ENCODE data around the gene PDZD4.

The PDZD4 gene

DNA sequence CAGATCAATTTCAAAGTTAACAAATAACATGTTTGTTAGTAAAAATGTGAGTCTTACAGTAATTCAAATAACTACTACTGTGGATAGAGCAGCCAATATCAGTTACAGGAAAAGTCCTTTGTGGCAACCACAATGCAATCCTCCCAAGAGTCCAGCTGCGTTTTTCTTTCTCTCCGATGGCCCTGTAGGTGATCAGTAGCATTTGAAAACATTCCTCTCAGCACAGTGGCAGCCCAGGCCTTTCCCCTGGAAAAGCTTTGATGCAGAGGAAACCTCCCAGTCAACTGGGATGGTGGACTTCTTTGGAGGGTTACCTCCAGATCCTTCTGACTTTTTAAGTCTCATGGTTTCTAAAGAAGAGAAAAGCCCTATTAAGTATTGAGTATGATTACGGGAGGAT, 18.0 kb upstream of the PDZD4 start:
- no peak overlapping the region for H3K4me3 ChIP-seq (ENCODE audit: low read length)
- no peak overlapping the region for H3K4me2 ChIP-seq (ENCODE audit: low read length)
- no peaks in the 10 kb centered on the region for H3K9me3 ChIP-seq (ENCODE audit: insufficient read depth, low read length)
- H3K4me1 ChIP-seq (ENCODE audit: low read length), result no peaks in the 10 kb centered on the region
- H3K27ac ChIP-seq (ENCODE audit: low read length), result no peak overlapping the region
- TF ChIP-seq EZH2phosphoT487 (IDR thresholded peaks at IDR 0.05; ENCODE audit: low read depth), result no peak
- TF ChIP-seq, protein P1, sequence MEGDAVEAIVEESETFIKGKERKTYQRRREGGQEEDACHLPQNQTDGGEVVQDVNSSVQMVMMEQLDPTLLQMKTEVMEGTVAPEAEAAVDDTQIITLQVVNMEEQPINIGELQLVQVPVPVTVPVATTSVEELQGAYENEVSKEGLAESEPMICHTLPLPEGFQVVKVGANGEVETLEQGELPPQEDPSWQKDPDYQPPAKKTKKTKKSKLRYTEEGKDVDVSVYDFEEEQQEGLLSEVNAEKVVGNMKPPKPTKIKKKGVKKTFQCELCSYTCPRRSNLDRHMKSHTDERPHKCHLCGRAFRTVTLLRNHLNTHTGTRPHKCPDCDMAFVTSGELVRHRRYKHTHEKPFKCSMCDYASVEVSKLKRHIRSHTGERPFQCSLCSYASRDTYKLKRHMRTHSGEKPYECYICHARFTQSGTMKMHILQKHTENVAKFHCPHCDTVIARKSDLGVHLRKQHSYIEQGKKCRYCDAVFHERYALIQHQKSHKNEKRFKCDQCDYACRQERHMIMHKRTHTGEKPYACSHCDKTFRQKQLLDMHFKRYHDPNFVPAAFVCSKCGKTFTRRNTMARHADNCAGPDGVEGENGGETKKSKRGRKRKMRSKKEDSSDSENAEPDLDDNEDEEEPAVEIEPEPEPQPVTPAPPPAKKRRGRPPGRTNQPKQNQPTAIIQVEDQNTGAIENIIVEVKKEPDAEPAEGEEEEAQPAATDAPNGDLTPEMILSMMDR (IDR thresholded peaks at IDR 0.05; ENCODE audit: low read depth, low read length), result no peak
- H3K36me3 ChIP-seq (replicated peaks; ENCODE audit: low read depth, low read length), result no peaks in the 10 kb centered on the region
- no peak overlapping the region for H3K9ac ChIP-seq (ENCODE audit: low read length)
- H3K79me2 ChIP-seq (ENCODE audit: low read length), result no peaks in the 10 kb centered on the region
- no peak overlapping the region for H2AFZ ChIP-seq (ENCODE audit: low read depth, low read length)
- no peaks in the 10 kb centered on the region for H4K20me1 ChIP-seq (ENCODE audit: insufficient read depth, low read length)
- peaks cover 16% of the 10 kb centered on the region for H3K27me3 ChIP-seq (ENCODE audit: low read depth, low read length)

DNA sequence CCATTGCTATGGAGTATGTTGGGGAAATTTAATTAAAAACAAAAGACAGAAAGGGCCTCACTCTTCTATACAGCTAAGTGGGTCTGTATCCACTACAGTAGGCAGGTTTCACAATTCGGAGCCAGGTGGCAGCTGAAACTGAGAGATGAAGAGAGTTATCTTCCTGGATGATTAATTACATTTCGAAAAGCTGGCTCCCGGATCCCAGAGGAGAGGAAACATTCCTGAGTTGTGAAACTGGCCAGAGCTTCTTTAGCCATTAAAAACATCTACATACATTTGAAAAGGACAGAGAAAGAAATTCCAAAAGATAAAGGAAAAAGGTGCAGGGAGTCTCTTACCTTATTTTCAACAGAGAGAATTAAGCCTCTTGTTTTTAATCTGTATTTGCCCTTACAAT, 15.5 kb upstream of the PDZD4 start:
- Histone ChIP-seq H3K4me3 (ENCODE audit: low read length) (no peak overlapping the region), H3K4me2 (ENCODE audit: low read length) (no peak overlapping the region), H3K79me2 (ENCODE audit: low read length) (no peaks in the 10 kb centered on the region), H3K9me3 (ENCODE audit: insufficient read depth, low read length) (no peaks in the 10 kb centered on the region), H3K4me1 (ENCODE audit: low read length) (no peaks in the 10 kb centered on the region), H2AFZ (ENCODE audit: low read depth, low read length) (no peak overlapping the region), H3K9ac (ENCODE audit: low read length) (no peak overlapping the region), H4K20me1 (ENCODE audit: insufficient read depth, low read length) (no peaks in the 10 kb centered on the region), H3K27me3 (ENCODE audit: low read depth, low read length) (peaks cover 17% of the 10 kb centered on the region), H3K36me3 (replicated peaks; ENCODE audit: low read depth, low read length) (no peaks in the 10 kb centered on the region), H3K27ac (ENCODE audit: low read length) (no peak overlapping the region)
- no peak for TF ChIP-seq EZH2phosphoT487 (IDR thresholded peaks at IDR 0.05; ENCODE audit: low read depth)
- TF ChIP-seq, protein P1 (IDR thresholded peaks at IDR 0.05; ENCODE audit: low read depth, low read length), result no peak

DNA sequence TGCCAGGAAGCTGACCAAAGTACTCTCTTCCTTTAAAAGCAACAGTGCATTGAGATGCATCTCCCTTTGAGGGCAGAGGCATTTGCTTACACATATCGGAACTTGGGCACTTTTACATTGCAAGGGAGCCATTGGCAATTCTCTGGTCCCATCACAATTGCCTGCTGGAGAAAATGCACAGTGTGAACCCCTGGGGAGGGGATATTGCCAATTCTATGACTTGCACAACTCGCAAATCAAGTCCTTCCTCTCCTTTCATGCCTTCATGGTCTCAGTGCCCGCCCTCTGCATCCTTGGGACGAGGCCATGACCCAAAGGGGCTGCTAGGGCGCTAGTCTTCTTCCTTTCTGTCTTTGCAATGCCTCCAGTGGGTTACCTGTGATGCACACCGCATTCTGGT, 14.9 kb upstream of the PDZD4 start:
- Histone ChIP-seq H3K79me2 (ENCODE audit: low read length) (no peaks in the 10 kb centered on the region), H3K9ac (ENCODE audit: low read length) (no peak overlapping the region), H3K27ac (ENCODE audit: low read length) (no peak overlapping the region), H3K4me3 (ENCODE audit: low read length) (no peak overlapping the region), H2AFZ (ENCODE audit: low read depth, low read length) (no peak overlapping the region), H3K9me3 (ENCODE audit: insufficient read depth, low read length) (no peaks in the 10 kb centered on the region), H3K4me2 (ENCODE audit: low read length) (no peak overlapping the region), H3K27me3 (ENCODE audit: low read depth, low read length) (peaks cover 17% of the 10 kb centered on the region), H3K36me3 (replicated peaks; ENCODE audit: low read depth, low read length) (no peaks in the 10 kb centered on the region), H4K20me1 (ENCODE audit: insufficient read depth, low read length) (no peaks in the 10 kb centered on the region), H3K4me1 (ENCODE audit: low read length) (no peaks in the 10 kb centered on the region)
- TF ChIP-seq EZH2phosphoT487 (IDR thresholded peaks at IDR 0.05; ENCODE audit: low read depth), result no peak
- TF ChIP-seq, protein P1 (IDR thresholded peaks at IDR 0.05; ENCODE audit: low read depth, low read length), result no peak

DNA sequence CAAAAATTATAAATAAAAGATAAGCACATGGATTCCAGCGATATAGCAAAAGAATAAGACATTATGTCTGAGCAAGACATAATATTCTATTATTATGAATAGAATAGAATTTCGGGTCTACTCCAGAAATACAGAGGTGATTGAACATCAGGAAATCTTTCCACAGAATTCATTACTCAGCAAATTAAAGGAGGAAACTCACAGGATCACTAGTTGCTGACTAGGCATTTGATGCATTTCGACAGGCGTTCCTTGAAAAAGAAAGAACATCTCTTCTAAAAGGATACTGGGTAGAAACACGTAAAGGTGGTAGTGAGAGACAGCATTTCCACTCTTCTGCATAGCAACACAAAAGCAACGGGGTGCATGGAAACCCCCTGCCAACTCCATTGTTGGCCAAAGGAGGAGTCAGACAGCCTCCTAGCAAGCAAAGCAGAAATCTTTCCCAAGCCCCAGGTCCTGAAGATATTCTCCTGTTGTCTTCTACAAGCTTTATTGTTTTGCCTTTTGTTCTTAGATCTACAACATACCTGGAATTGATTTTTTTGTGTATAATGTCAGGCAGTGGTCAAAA, 14.3 kb upstream of the PDZD4 start:
- H3K4me2 ChIP-seq (ENCODE audit: low read length), result no peak overlapping the region
- H3K27me3 ChIP-seq (ENCODE audit: low read depth, low read length), result peaks cover 17% of the 10 kb centered on the region
- no peaks in the 10 kb centered on the region for H3K9me3 ChIP-seq (ENCODE audit: insufficient read depth, low read length)
- H2AFZ ChIP-seq (ENCODE audit: low read depth, low read length), result no peak overlapping the region
- H3K9ac ChIP-seq (ENCODE audit: low read length), result no peak overlapping the region
- H3K79me2 ChIP-seq (ENCODE audit: low read length), result no peaks in the 10 kb centered on the region
- no peaks in the 10 kb centered on the region for H3K4me1 ChIP-seq (ENCODE audit: low read length)
- no peaks in the 10 kb centered on the region for H3K36me3 ChIP-seq (replicated peaks; ENCODE audit: low read depth, low read length)
- H4K20me1 ChIP-seq (ENCODE audit: insufficient read depth, low read length), result no peaks in the 10 kb centered on the region
- TF ChIP-seq EZH2phosphoT487 (IDR thresholded peaks at IDR 0.05; ENCODE audit: low read depth), result no peak
- TF ChIP-seq, protein P1 (IDR thresholded peaks at IDR 0.05; ENCODE audit: low read depth, low read length), result no peak
- no peak overlapping the region for H3K4me3 ChIP-seq (ENCODE audit: low read length)
- H3K27ac ChIP-seq (ENCODE audit: low read length), result no peak overlapping the region
